ENCODE measurements around the gene ARHGEF7. TPM values are rescaled to one million over a fixed set of nuclear protein-coding genes. Genes with fewer than 3 reads are reported as not detected.

Gene ARHGEF7
- total and polyA plus RNA-seq, 8 donors: 52.8 to 86.0 (median 72.2) TPM

DNA sequence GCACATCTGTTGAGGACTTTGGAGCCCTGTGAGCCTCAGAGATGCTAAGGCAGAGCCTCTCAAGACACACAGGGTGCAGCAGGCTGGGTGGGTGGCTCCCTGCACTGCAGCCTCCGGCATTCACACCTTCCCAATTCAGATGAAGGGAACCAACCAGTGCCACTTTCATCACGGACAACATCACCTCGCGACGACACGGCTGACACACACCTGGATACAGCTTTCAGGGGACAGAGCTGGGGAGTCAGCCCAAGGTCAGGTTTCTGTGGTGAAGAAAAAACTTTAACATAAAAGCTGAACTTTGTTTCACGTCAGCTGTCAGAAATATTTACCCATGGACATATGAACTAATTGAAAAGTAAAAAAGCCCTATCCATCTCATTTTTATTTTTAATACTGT is 24.9 kb upstream of the ARHGEF7 start:
- intact Hi-C loops (cut with DNase I): no loop called here
- ATAC-seq: no peak
- Histone ChIP-seq H3K4me1 (no peaks in the 10 kb centered on the region), H3K9me3 (no peaks in the 10 kb centered on the region), H3K36me3 (no peaks in the 10 kb centered on the region), H3K27me3 (peaks cover 0 to 26% of the 10 kb centered on the region in 2 donors), H3K4me3 (no peak overlapping the region), H3K27ac (no peak overlapping the region)
- DNase-seq: no peak
- TF ChIP-seq, protein P1, sequence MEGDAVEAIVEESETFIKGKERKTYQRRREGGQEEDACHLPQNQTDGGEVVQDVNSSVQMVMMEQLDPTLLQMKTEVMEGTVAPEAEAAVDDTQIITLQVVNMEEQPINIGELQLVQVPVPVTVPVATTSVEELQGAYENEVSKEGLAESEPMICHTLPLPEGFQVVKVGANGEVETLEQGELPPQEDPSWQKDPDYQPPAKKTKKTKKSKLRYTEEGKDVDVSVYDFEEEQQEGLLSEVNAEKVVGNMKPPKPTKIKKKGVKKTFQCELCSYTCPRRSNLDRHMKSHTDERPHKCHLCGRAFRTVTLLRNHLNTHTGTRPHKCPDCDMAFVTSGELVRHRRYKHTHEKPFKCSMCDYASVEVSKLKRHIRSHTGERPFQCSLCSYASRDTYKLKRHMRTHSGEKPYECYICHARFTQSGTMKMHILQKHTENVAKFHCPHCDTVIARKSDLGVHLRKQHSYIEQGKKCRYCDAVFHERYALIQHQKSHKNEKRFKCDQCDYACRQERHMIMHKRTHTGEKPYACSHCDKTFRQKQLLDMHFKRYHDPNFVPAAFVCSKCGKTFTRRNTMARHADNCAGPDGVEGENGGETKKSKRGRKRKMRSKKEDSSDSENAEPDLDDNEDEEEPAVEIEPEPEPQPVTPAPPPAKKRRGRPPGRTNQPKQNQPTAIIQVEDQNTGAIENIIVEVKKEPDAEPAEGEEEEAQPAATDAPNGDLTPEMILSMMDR (IDR thresholded peaks at IDR 0.05): no peak

DNA sequence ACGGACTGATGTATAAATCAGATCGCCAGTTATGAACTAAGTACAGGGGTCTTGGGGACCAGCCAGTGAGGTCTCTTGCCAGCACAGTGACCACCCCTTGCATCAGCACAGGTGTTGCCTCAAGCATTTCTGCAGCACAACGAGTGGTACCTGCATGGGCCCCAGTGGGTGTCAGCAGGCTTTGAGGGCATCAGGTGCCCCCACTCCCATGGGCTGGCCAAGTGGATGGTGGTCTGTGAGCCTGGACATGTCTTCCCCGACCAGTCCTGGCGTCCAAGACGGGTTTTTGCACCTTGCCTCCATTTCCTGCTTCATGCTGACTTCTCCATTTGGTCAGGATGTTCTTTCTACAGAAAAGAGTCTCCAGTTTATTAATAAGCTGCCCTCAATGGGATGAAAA is 22.4 kb upstream of the ARHGEF7 start:
- Histone ChIP-seq H3K27me3 (peaks cover 0 to 52% of the 10 kb centered on the region in 2 donors), H3K36me3 (no peaks in the 10 kb centered on the region), H3K27ac (no peak overlapping the region), H3K4me3 (no peak overlapping the region), H3K4me1 (no peaks in the 10 kb centered on the region), H3K9me3 (no peaks in the 10 kb centered on the region)
- ATAC-seq (no peak), DNase-seq (no peak)
- intact Hi-C loops (cut with DNase I): no loop called here
- TF ChIP-seq, protein P1 (IDR thresholded peaks at IDR 0.05): no peak

DNA sequence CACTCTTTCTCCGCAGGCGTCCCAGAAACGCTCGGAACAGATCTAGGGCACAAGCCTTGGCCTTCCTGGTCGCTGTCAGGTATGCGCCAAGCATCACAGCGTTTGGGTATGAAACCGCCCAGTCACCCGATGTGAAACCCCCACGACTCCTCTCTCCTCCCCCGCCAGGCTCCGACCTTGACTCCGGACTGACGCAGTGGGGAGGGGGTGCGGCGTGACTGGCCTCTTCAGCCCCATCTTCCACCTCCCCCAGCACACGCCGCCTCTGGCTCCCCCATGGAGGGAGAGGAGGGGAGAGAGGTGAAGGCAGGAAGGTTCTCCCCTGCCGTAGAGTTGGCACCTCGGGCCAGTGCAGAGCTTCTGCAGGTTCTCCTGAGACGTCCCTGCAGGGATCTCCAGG is 22.0 kb upstream of the ARHGEF7 start:
- no peaks in the 10 kb centered on the region for H3K9me3 ChIP-seq
- H3K4me1 ChIP-seq: no peaks in the 10 kb centered on the region
- ATAC-seq (no peak), DNase-seq (no peak)
- peaks cover 0 to 53% of the 10 kb centered on the region in 2 donors for H3K27me3 ChIP-seq
- no peak overlapping the region for H3K4me3 ChIP-seq
- H3K36me3 ChIP-seq: no peaks in the 10 kb centered on the region
- intact Hi-C loops (cut with DNase I): no loop called here
- H3K27ac ChIP-seq: no peak overlapping the region
- TF ChIP-seq, protein P1 (IDR thresholded peaks at IDR 0.05): no peak

DNA sequence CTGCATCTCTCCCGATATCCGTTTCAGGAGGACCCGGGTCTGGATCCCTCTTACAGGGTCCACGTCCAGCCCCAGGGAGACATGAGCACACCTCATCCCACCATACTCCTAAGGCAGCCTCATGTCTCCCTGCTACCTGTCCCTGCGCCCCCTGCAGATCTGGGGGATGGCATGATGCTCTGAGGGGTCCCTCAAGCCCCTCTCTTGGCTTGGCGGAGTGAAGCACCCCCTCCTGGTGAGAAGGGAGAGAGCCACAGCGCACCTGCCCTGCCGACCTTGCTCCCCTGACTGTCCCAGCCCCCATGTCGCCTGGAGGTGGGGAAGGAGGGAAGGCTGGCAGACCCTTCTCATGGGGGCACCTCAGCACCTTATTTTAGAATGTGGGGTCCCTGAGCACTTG is 21.5 kb upstream of the ARHGEF7 start:
- no peak overlapping the region for H3K27ac ChIP-seq
- H3K27me3 ChIP-seq: peaks cover 0 to 53% of the 10 kb centered on the region in 2 donors
- DNase-seq (no peak), ATAC-seq (no peak)
- H3K4me1 ChIP-seq: no peaks in the 10 kb centered on the region
- intact Hi-C loops (cut with DNase I): no loop called here
- TF ChIP-seq, protein P1 (IDR thresholded peaks at IDR 0.05): no peak
- no peak overlapping the region for H3K4me3 ChIP-seq
- H3K9me3 ChIP-seq: no peaks in the 10 kb centered on the region
- no peaks in the 10 kb centered on the region for H3K36me3 ChIP-seq

DNA sequence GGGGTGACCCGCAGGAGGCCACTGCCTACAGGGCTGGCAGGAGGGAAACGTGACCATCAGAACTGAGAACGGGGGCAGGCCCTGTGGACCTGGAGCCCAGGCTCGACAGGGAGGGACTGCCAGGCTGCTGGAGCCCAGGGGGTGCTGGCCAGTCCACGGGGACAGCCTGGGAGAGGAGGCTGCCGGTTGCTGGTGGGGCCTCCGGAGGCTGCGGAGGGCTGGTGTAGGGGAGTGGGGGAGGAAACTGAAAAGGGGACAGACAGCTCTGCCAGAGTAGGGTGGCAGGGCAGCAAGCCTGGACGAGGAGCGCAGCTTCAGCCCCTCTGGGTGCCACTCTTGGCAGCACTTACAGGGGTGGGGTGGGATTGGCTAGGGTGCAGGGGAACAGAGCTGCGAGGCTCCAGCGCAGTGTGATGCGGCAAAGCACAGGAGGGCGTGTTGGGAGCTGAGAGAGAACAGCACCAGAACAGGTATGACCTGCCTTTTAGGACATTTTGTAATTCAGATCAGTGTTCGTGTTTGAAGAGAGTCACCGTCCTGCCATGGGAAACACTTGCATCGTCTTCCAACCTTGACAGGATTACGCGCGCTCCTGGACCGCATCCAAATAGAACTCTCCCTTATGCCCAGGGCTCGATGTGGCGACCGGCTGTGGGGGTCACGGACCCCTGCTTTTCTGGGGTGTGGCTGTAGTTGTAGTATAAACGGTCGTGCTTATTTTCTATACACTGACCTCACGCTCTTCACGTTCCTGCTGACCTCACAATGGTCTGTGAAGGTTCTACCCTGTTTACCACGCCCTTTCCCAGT is 19.9 kb upstream of the ARHGEF7 start:
- no peaks in the 10 kb centered on the region for H3K9me3 ChIP-seq
- no peaks in the 10 kb centered on the region for H3K4me1 ChIP-seq
- H3K27ac ChIP-seq: no peak overlapping the region
- DNase-seq (no peak), ATAC-seq (no peak)
- H3K4me3 ChIP-seq: no peak overlapping the region
- intact Hi-C loops (cut with DNase I): no loop called here
- H3K27me3 ChIP-seq: peaks cover 0 to 58% of the 10 kb centered on the region in 2 donors
- TF ChIP-seq, protein P1 (IDR thresholded peaks at IDR 0.05): no peak
- no peaks in the 10 kb centered on the region for H3K36me3 ChIP-seq
